Type B pancreatic cell (in vitro differentiated cells): ENCODE data around the gene EHD1. TPM values are rescaled to one million over a fixed set of nuclear protein-coding genes. Genes with fewer than 3 reads are reported as not detected.

ENCODE experiments used
- DNase-seq: peaks from one replicate; pipeline ENCODE4 v3.0.0; 2021; ENCODE audit warnings: mixed read lengths; ENCODE audit not compliant: unreplicated experiment; ENCODE audit errors: extremely low spot score
- H3K27ac Mint-ChIP-seq: 2 replicates; pipeline ENCODE4 v1.8.0; 2021; ENCODE audit warnings: mild to moderate bottlenecking, mixed read lengths
- H3K27me3 Mint-ChIP-seq: 2 replicates; pipeline ENCODE4 v1.8.0; 2021; ENCODE audit warnings: mixed read lengths
- H3K36me3 Mint-ChIP-seq: 2 replicates; pipeline ENCODE4 v1.8.0; 2021; ENCODE audit warnings: mixed read lengths
- H3K4me1 Mint-ChIP-seq: one replicate; pipeline ENCODE4 v1.8.0; 2021; ENCODE audit warnings: mixed read lengths; ENCODE audit not compliant: unreplicated experiment
- H3K4me3 Mint-ChIP-seq: 2 replicates; pipeline ENCODE4 v1.8.0; 2021; ENCODE audit warnings: mild to moderate bottlenecking, mixed read lengths
- H3K9me3 Mint-ChIP-seq: 2 replicates; pipeline ENCODE4 v1.8.0; 2021; ENCODE audit warnings: mixed read lengths
- CTCF ChIP-seq: fragments of 200-600 bp; sonication (generic); conservative IDR thresholded peaks from 2 replicates; pipeline ENCODE4 v1.5.0; 2021; ENCODE audit warnings: antibody characterized with exemption, mild to moderate bottlenecking
- total RNA-seq: library from RNA; stranded (reverse); gene quantifications from 2 replicates; pipeline ENCODE4 v1.2.1, GENCODE V29; 2021; ENCODE audit warnings: low replicate concordance

Gene EHD1
- total RNA-seq, 1 donor from 2014 or later = 86.6 TPM

- H3K27me3 Mint-ChIP-seq = no peaks in the 10 kb centered on the region
- no peaks in the 10 kb centered on the region for H3K36me3 Mint-ChIP-seq
- peak; percentile 97 for DNase-seq
- H3K27ac Mint-ChIP-seq = peak within 1 kb of the TSS; percentile 92
- no peak for TF ChIP-seq CTCF
- H3K4me3 Mint-ChIP-seq = peak within 1 kb of the TSS; percentile 96
- peaks cover 13% of the 10 kb centered on the region for H3K4me1 Mint-ChIP-seq
- H3K9me3 Mint-ChIP-seq = no peaks in the 10 kb centered on the region
These were observed 68.0 kb downstream of the EHD1 start, which contains the start of gene MEN1 for GRCh38 chr11:64810271-64810890. TSS of gene MEN1 (minus strand) at chr11:64810551. CDS start at chr11:64810109, 442 bp downstream.

GRCh38 chr11:64809781-64810241 lies 68.6 kb downstream of the EHD1 start:
- H3K9me3 Mint-ChIP-seq = no peaks in the 10 kb centered on the region
- DNase-seq = no peak
- peak overlapping the region; percentile 92 for H3K27ac Mint-ChIP-seq
- H3K27me3 Mint-ChIP-seq = no peaks in the 10 kb centered on the region
- H3K4me3 Mint-ChIP-seq = peak overlapping the region; percentile 96
- no peak for TF ChIP-seq CTCF
- no peaks in the 10 kb centered on the region for H3K36me3 Mint-ChIP-seq
- H3K4me1 Mint-ChIP-seq = peaks cover 12% of the 10 kb centered on the region

DNA sequence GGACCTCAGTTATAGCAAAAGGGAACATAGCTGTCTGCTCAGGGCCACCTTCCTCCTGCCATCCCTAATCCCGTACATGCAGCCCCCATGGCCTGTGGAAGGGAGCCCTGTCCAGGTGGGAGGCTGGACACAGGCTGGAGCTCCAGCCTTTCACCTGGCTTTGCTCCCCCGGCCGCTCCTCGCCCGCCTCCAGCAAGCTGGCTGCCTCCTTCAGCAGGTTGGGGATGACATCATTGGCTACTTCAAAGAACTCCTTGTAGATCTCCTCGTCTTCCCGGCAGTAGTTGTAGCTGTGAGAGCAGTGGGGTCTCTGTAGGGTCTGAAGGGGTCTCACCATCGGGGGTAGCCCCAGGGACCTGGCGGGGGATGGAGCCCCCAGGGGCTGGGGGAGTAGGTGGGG lies 72.9 kb downstream of the EHD1 start:
- Mint-ChIP-seq H3K27ac (no peak overlapping the region), H3K4me3 (no peak overlapping the region), H3K4me1 (peaks cover 9% of the 10 kb centered on the region), H3K9me3 (no peaks in the 10 kb centered on the region), H3K36me3 (no peaks in the 10 kb centered on the region), H3K27me3 (no peaks in the 10 kb centered on the region)
- DNase-seq = no peak
- no peak for TF ChIP-seq CTCF

GRCh38 chr11:64804346-64805210 lies 73.8 kb downstream of the EHD1 start:
- H3K36me3 Mint-ChIP-seq = no peaks in the 10 kb centered on the region
- peaks cover 8% of the 10 kb centered on the region for H3K4me1 Mint-ChIP-seq
- no peak overlapping the region for H3K27ac Mint-ChIP-seq
- H3K4me3 Mint-ChIP-seq = peak overlapping the region; percentile 86
- DNase-seq = no peak
- TF ChIP-seq CTCF = no peak
- H3K9me3 Mint-ChIP-seq = no peaks in the 10 kb centered on the region
- no peaks in the 10 kb centered on the region for H3K27me3 Mint-ChIP-seq

GRCh38 chr11:64803846-64804345 lies 74.5 kb downstream of the EHD1 start:
- TF ChIP-seq CTCF = no peak
- Mint-ChIP-seq H3K27me3 (no peaks in the 10 kb centered on the region), H3K27ac (peak overlapping the region; percentile 88), H3K4me3 (peak overlapping the region; percentile 86), H3K9me3 (no peaks in the 10 kb centered on the region), H3K4me1 (peaks cover 8% of the 10 kb centered on the region), H3K36me3 (no peaks in the 10 kb centered on the region)
- no peak for DNase-seq
